ENCODE data around the gene DOCK1.

Gene DOCK1

GRCh38 chr10:127486355-127486754 lies 581.1 kb downstream of the DOCK1 start:
- no peak for DNase-seq

- no peak for DNase-seq
Measured at GRCh38 chr10:127492607-127493250, 587.5 kb downstream of the DOCK1 start.

DNA sequence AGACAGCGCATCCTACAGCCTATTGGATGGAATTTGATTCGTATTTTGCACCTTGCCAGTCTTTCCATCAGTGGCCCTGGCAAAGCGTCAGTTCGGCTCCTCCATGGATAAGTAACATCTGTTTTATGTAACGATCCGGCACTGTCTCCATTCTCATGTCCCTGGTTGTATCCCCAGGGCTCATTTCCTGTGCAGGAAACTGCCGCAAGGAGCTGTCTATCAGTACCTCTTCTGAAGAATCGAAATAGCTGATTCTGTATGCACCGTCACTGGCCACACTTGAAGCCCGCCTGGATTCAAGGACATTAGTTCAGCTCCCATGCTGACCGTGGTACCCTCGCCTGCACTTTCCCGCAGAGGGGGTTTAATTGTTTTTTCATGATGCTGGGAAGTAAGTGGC lies 590.8 kb downstream of the DOCK1 start:
- DNase-seq: no peak

DNA sequence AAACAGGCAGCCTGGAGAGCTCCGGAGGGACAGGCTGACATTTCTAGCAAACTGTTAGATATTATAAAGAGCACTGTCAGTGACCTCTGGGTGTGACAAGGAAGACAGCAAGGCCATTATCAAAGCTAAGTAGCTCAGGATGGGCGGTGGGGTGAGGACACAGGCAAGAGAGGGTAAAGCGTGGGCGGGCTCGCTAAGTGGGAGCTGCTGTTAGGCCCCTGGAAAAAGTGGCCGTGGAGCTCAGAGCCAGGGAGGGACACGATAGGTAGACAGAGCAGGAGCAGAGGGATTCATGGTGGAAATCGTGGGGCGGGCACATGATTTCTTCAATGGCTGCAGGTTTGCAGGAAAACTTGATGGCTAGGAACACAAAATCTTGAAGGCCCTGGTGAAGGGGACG lies 592.5 kb downstream of the DOCK1 start:
- DNase-seq: no peak

GRCh38 chr10:127498087-127498486 lies 592.9 kb downstream of the DOCK1 start:
- no peak for DNase-seq

DNA sequence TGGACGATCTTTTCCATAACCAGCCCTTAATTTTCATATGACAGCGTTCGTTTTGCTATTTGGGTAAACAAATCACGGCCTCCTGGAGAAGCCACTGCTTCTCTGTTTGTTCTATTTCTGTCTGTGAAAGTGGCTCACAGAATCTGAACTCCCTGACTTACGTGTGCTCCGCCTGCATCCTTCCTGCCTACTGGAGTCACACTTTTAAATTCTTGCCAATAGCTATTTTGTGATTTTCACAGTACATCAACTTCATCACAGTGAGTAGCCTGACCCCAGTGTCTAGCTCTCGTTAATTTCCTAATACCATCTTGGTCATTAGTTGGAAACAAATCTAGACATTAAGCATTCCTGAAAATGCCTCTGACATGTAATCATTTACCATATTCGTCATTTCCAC lies 594.9 kb downstream of the DOCK1 start:
- DNase-seq: no peak
